IPS DF 6.9 (cell line): ENCODE data around the gene ACTN3.
"Not testable (repeated sequence)": the region's sequence is repeated elsewhere in the genome, so short reads cannot be mapped to it uniquely, and the experiment has no call there.

ENCODE experiments used
- DNase-seq: peaks from one replicate; pipeline ENCODE4 v3.0.0-alpha.2; 2013; ENCODE audit warnings: low read depth, low spot score
- H3K27ac ChIP-seq: one replicate; pipeline ENCODE4 v1.5.1; 2013; ENCODE audit warnings: low read length, control low read depth
- H3K27me3 ChIP-seq: 2 replicates; pipeline ENCODE4 v1.6.1; 2013; ENCODE audit warnings: mild to moderate bottlenecking, low read length; ENCODE audit not compliant: control insufficient read depth, insufficient read depth
- H3K36me3 ChIP-seq: 2 replicates; pipeline ENCODE4 v1.6.1; 2013; ENCODE audit warnings: low read length; ENCODE audit not compliant: control insufficient read depth, insufficient read depth
- H3K4me1 ChIP-seq: 2 replicates; pipeline ENCODE4 v1.6.1; 2013; ENCODE audit warnings: low read length; ENCODE audit not compliant: control insufficient read depth, insufficient read depth
- H3K4me3 ChIP-seq: 2 replicates; pipeline ENCODE4 v1.5.1; 2013; ENCODE audit warnings: mild to moderate bottlenecking, low read length
- H3K9me3 ChIP-seq: 2 replicates; pipeline ENCODE4 v1.6.1; 2013; ENCODE audit warnings: low read length, inconsistent platforms; ENCODE audit not compliant: control insufficient read depth, insufficient read depth
- WGBS: extraction: QIAGEN DNeasy Blood & Tissue Kit; methylation state at CpG from one replicate; pipeline ENCODE4 v1.1.7; 2013; ENCODE audit warnings: mixed read lengths, missing lambda C conversion rate; ENCODE audit not compliant: insufficient read length, insufficient coverage; 5-methylcytosine and 5-hydroxymethylcytosine counted together

Gene ACTN3

GRCh38 chr11:66598993-66599392 is 52.3 kb downstream of the ACTN3 start:
- H3K4me1 ChIP-seq, result no peaks in the 10 kb centered on the region
- no peaks in the 10 kb centered on the region for H3K9me3 ChIP-seq
- H3K36me3 ChIP-seq, result peaks cover 9% of the 10 kb centered on the region
- H3K27me3 ChIP-seq, result no peaks in the 10 kb centered on the region
- WGBS, result no CpG with 5 or more reads among the region's 6 CpGs
- no peak overlapping the region for H3K4me3 ChIP-seq
- no peak overlapping the region for H3K27ac ChIP-seq
- no peak for DNase-seq

DNA sequence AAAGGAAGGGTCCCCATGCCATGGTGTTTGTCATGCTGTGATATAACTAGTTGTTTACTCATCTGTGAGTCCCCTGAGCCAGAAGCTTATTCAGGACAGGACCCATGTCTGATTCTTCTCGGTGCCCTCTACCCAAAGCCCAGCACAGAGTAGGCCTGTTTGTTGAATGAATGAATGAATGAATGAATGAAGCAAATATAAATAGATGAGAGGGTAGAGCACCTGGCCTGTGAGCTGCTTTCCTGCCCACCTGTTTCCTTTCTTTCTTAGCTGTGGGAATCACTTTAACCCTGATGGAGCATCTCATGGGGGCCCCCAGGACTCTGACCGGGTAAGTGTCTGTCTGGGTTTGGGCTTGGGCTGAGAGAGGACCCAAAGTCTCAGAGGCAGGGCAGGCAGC is 53.5 kb downstream of the ACTN3 start:
- Histone ChIP-seq H3K9me3 (no peaks in the 10 kb centered on the region), H3K27ac (no peak overlapping the region), H3K4me1 (no peaks in the 10 kb centered on the region), H3K27me3 (no peaks in the 10 kb centered on the region), H3K36me3 (peaks cover 12% of the 10 kb centered on the region), H3K4me3 (no peak overlapping the region)
- DNase-seq, result no peak
- WGBS, result no CpG with 5 or more reads among the region's 2 CpGs

GRCh38 chr11:66600631-66601233 is 54.0 kb downstream of the ACTN3 start:
- H3K27ac ChIP-seq, result no peak overlapping the region
- H3K27me3 ChIP-seq, result no peaks in the 10 kb centered on the region
- no peaks in the 10 kb centered on the region for H3K9me3 ChIP-seq
- no peak overlapping the region for H3K4me3 ChIP-seq
- no CpG with 5 or more reads among the region's 4 CpGs for WGBS
- no peak for DNase-seq
- H3K4me1 ChIP-seq, result no peaks in the 10 kb centered on the region
- H3K36me3 ChIP-seq, result peaks cover 12% of the 10 kb centered on the region

DNA sequence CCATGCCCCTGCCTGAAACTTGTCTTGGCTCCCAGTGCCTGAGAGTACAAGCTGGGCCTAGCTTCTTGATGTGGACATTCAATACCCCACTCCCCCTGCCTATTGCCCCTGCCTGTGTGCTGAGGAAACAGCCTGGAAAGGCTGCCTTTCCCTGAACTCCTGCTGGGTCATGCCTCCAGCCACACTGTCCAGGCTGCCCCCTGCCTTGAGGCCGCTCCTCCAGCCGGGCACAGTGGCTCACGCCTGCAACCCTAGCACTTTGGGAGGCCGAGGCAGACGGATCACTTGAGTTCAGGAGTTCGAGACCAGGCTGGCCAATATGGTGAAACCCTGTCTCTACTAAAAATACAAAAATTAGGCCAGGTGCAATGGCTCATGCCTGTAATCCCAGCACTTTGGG is 56.4 kb downstream of the ACTN3 start:
- Histone ChIP-seq H3K27me3 (no peaks in the 10 kb centered on the region), H3K4me3 (no peak overlapping the region), H3K27ac (no peak overlapping the region), H3K4me1 (no peaks in the 10 kb centered on the region), H3K9me3 (no peaks in the 10 kb centered on the region), H3K36me3 (peaks cover 12% of the 10 kb centered on the region)
- no CpG with 5 or more reads among the region's 6 CpGs for WGBS
- DNase-seq, result no peak

DNA sequence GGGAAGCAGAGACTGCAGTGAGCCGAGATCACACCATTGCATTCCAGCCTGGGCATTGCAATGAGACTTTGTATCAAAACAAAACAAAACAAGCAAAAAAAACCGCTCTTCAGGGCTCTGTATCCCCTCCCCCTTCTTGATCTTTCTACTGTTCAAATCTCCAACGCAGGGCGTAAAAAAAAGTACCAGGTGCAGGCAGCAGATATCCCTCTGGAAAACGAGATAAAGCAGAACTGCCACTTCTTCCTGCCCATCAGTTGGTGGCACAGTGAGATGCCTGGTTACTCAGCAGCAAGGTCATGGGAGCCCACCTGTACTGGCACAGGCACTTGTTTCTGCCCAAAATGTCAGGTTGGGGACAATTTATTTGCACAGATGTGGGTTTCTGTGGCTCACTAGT is 57.5 kb downstream of the ACTN3 start:
- DNase-seq, result no peak
- H3K36me3 ChIP-seq, result peaks cover 9% of the 10 kb centered on the region
- no peaks in the 10 kb centered on the region for H3K4me1 ChIP-seq

DNA sequence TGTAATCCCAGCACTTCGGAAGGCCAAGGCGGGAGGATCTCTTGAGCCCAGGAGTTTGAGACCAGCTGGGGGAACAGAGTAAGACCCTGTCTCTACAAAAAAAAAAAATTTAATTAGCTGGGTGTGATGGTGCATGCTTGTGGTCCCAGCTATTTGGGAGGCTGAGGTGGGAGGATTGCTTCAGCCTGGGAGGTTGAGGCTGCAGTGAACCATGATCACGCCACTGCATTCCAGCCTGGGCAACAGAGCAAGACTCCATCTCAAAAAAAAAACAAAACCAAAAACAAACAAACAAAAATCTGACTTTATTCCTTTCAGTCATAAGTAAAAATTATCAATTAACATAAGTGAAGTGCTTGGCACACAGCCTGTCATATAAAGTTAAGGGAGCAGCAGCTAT is 59.9 kb downstream of the ACTN3 start:
- H3K27me3 ChIP-seq, DNase-seq, H3K27ac ChIP-seq, H3K9me3 ChIP-seq, H3K4me3 ChIP-seq, H3K36me3 ChIP-seq, H3K4me1 ChIP-seq: not testable (repeated sequence)
- no CpG with 5 or more reads among the region's 3 CpGs for WGBS

More for the DNA sequence above, 57.5 kb downstream of the ACTN3 start:
- no CpG with 5 or more reads among the region's 5 CpGs for WGBS
- no peaks in the 10 kb centered on the region for H3K9me3 ChIP-seq
- no peak overlapping the region for H3K4me3 ChIP-seq
- no peak overlapping the region for H3K27ac ChIP-seq
- H3K27me3 ChIP-seq, result no peaks in the 10 kb centered on the region

DNA sequence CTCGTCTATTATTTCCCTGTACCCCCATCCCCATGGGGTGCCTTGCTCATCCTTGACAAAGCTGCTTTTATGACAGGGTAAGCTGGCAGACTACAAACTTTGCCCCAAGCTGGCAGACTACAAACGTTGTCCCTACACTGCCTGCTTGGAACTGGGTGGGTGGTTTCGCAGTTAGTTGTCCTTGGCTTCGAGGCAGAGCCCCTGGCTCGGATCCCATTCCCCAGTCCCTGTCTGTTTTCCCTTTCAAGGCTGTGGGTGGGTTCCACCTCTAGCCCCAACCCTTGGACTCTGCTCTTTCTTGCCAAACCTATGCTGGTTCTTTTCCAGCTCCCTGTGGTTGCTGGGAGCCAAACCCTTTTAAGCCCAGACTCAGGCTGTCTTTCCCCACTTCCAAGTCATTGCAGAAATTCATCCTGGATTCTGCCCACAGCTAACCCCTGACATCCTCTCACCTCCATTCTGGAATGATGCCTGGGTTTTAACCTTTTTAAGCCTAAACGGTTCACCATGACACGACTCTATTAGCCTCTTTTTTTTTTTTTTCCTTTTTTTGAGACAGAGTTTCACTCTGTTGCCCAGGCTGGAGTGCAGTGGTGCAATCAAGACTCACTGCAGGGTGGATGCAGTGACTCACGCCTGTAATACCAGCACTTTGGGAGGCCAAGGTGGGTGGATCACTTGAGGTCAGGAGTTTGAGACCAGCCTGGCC is 60.6 kb downstream of the ACTN3 start:
- DNase-seq, result no peak
- H3K9me3 ChIP-seq, result no peaks in the 10 kb centered on the region
- no peaks in the 10 kb centered on the region for H3K27me3 ChIP-seq
- WGBS, result no CpG with 5 or more reads among the region's 8 CpGs
- peaks cover 5% of the 10 kb centered on the region; the same call in 1 of the 2 replicates for H3K36me3 ChIP-seq
- H3K27ac ChIP-seq, result no peak overlapping the region
- H3K4me1 ChIP-seq, result no peaks in the 10 kb centered on the region
- no peak overlapping the region for H3K4me3 ChIP-seq

GRCh38 chr11:66609721-66610617 is 63.3 kb downstream of the ACTN3 start:
- Histone ChIP-seq H3K4me1 (no peaks in the 10 kb centered on the region), H3K9me3 (no peaks in the 10 kb centered on the region), H3K27ac (no peak overlapping the region), H3K4me3 (no peak overlapping the region), H3K36me3 (0 out of 2 replicates have a peak, but pooled peaks cover 3% of the 10 kb centered on the region), H3K27me3 (no peaks in the 10 kb centered on the region)
- no peak for DNase-seq
- WGBS, result no CpG with 5 or more reads among the region's 4 CpGs

DNA sequence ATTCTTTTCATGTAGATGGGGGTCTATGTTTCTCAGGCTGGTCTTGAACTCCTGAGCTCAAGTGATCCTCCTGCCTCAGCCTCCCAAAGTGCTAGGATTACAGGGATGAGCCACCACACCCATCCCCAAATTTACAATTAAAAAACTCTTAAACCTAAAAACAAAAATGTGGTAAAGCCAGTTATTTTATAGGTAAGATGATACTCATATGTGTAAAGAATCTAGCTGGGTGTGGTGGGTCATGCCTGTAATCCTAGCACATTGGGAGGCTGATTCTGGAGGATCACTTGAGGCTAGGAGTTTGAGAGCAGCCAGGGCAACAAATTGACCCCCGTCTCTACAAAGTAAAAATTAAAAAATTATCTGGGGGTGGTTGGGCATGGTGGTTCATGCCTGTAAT is 65.8 kb downstream of the ACTN3 start:
- H3K9me3 ChIP-seq, result no peaks in the 10 kb centered on the region
- DNase-seq, result no peak
- no peak overlapping the region for H3K27ac ChIP-seq
- H3K27me3 ChIP-seq, result no peaks in the 10 kb centered on the region
- H3K36me3 ChIP-seq, result no peaks in the 10 kb centered on the region
- no CpG with 5 or more reads among the region's 1 CpG for WGBS
- no peak overlapping the region for H3K4me3 ChIP-seq
- H3K4me1 ChIP-seq, result no peaks in the 10 kb centered on the region
